GM19463 (cell line): Measurements from ENCODE around the gene SEMG1.

Source experiments
- ATAC-seq: cut with Tn5 transposase; IDR thresholded peaks from one replicate; pipeline ENCODE4 v1.9.1; 2021; ENCODE audit warnings: mild to moderate bottlenecking, moderate library complexity; ENCODE audit not compliant: unreplicated experiment

Gene SEMG1, protein sequence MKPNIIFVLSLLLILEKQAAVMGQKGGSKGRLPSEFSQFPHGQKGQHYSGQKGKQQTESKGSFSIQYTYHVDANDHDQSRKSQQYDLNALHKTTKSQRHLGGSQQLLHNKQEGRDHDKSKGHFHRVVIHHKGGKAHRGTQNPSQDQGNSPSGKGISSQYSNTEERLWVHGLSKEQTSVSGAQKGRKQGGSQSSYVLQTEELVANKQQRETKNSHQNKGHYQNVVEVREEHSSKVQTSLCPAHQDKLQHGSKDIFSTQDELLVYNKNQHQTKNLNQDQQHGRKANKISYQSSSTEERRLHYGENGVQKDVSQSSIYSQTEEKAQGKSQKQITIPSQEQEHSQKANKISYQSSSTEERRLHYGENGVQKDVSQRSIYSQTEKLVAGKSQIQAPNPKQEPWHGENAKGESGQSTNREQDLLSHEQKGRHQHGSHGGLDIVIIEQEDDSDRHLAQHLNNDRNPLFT

DNA sequence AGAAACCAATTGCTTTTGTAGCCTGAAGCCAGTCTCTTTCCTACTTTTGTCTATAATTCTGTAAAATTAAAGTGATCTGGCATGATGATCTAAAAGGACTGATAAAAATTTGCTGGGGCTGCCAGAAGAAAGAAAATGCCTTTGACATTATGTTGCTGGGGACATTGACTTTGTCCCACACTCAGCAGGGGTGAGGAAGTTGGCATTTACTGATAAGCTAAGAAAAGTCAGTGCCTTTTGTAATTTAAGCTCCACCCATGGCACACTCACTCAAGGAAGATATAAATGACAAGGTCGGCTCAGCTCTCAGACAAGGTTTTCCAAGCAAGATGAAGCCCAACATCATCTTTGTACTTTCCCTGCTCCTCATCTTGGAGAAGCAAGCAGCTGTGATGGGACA lies at the start of gene SEMG1:
Gene SEMG1, plus strand, starts transcription at position 309 of the 400 bp plus-strand sequence. Its CDS starts 21 bp downstream, at position 330.
- no peak for ATAC-seq

DNA sequence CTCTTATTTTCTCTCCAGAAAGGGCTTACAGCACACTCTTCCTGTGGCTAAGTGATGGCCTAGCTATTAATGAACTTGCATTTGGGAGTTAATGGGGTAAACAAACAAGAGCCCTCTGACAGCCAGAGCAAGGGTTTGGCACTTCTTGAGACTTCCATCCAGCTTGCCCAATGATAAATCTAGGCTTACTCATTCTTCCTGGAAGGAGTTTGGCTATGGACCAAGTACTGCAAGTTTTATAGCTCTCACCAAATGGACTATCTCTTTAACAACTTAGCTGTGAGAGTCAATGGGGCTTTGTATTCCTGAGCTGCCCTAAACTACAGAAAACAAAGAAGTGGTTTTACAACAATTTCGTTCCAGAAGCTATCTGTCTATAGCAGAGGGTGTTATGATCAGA lies 48.9 kb upstream of the SEMG1 start:
- ATAC-seq, result no peak

DNA sequence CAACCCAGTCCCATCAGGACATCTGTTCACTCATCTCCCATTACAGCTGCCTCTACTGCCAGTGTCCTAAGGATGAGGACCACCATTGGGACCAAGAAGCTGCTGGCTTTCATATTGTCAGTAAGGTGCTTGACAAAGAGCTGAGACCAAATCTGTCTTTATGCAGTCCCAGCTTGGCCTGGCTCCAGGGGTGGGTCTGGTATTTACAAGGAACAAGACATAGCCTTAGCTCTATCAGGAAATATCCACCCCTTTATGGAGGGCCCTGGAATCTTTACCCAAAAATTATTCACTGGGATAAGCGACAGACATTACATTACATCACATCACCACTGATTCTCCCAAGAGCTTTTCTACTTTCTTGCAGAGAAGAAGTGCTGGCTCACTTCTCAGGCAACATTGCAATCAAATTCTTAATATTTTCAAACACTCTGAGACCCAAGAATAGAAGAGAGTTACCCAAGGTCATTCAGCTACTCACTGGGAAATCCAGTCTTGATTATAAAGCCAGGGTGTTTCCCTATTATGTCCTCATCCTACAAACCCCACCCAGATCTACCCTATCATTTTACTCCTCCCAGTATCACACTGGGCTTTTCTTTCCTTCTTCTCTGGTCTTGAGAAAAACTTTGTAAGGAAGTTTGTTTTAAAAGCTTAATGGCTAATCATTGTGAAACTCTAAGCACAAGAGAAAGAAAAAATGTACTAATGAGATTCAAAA lies 43.6 kb upstream of the SEMG1 start:
- ATAC-seq, result no peak

DNA sequence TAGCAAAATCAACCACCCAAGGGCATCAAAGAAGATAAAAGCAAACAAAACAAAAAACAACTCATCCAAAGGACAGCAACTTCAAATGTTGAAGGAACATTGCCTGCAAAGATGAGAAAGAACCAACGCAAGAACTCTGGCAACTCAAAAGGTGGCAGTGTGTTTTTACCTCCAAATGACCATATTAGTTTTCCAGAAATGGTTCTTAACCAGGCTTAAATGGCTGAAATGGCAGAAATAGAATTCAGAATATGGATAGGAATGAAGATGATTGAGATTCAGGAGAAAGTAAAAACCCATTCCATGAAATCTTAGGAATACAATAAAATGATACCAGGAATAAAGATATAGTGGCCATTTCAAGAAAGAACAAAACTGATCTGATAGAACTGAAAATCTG lies 41.9 kb upstream of the SEMG1 start:
- no peak for ATAC-seq

DNA sequence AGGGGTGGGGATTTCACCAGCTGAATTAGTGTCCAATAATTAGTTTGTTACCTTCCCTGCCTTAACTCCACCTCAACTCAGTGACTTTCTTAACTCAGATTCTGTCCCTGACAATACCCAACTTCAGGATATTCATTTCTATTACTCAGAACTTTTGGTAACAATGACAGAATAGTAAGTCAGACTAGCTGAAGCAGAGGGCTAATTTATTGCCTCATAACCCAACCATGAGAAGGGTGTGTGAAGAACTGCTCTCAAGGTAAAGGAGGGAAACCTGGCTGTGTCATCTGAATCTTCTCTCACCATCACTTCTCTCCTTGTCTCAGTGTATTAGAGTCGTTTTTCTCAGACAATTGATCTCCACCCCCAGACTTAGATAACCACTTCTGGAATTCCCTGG lies 33.3 kb upstream of the SEMG1 start:
- no peak for ATAC-seq

DNA sequence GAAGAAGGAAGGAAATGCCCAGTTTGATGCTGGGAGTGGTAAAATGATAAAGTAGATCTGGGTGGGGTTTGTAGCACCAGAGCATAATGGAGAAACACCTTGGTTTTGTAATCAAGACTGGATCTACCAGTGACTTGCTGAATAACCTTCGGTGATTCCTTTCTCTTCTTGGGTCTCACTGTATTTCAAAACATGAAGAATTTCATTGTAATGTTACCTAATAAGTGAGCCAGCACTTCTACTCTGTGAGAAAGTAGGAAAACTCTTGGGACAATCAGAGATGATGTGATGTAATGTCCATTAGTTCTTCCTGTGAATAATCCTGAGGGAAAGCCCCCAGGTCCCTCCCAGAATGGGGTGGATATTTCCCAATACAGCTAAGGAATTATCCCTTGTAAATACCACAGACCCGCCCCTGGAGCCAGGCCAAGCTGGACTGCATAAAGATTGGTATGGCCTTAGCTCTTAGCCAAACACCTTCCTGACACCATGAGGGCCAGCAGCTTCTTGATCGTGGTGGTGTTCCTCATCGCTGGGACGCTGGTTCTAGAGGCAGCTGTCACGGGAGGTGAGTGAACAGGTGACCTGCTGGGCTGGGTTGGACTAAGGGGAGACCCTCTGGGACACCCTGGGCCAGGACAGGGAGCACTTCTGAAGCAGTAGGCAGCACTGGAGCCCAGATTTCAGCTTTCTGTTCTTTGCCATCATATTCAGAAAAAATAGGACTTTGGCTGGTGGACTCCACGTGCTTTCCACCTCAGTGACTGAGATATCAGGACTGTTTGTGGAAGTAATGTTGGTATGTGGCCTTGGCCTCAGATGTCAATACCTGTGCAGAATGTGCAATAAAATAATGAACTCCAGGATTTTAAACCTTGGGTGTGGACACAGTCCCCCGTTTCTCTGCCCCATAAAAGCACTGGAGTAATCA lies 32.1 kb upstream of the SEMG1 start, which contains the start of gene PI3:
Gene PI3, plus strand, starts transcription at position 469 of the 931 bp plus-strand sequence. Its CDS starts 21 bp downstream, at position 490.
- ATAC-seq, result no peak

DNA sequence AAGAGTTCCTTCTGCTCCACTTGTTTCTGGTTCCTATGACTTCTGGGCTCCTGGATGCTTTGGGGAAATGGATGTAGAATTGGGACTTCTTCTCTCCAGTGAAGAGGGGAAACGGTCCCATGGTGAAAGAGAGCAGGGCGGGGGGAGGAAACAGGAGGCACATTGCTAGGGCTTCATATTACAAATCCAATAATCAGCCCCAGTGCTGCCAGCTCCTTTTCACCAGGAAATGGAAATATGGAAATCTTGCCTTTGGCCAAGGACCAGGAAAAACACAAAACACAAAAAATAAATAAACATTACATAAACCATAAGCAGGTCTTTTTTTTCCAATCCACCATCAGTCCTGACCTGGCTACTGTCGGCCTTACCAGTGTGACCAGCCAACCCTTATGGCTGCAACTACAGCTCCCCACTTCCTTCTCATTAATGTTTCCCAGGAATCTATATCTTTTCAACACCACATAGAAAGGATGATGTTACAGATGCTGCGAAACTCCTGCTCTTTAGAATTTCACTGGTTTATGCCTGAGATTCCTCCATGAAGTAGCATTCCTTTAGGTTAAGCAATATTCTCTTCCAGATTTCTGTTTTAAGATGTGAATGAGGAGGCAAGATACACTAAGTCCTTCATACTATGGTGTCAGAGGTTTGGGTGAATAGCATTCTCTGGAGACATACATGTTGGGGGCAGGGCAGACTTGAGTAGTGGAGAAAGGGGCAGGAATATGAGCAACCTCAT lies 30.1 kb upstream of the SEMG1 start:
- no peak for ATAC-seq

DNA sequence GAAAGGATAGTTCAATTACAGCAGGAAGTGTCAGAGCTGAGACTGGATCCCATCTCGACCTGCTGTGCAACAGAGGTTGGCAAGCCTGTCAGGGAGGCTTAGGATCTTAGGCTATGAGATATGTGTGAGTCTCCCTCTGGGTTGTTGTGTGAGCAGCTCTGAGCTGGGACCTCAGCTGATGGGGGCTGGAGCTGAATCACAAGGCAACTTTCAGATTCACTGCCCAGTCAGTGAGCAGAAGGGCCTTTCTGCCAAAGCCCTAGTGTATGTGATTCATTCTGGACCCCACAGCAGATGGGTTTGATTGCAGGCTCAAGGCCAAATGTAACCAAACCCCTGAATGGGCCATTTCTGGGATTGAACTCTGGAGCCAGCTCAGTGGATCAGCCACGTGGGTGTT lies 27.7 kb upstream of the SEMG1 start:
- ATAC-seq, result no peak

DNA sequence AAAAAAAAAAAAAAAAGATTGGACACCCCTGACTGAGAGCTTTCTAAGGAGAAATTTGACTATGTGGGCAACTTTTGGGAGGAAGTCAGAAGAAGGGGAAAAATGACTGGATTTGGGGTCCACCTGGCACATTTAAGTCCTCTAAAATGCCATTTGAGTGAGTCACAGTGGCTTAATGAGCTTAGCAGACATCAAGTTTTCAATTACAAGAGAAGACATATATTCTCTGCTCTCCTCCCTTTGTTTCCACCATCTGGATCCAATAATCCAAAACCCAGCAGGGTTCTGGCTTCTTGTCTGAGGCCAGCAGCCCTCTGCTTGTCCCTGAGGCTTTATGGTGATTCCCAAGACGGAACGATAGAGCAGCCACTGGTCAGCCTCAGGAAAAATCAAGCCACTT lies 25.2 kb upstream of the SEMG1 start:
- no peak for ATAC-seq

DNA sequence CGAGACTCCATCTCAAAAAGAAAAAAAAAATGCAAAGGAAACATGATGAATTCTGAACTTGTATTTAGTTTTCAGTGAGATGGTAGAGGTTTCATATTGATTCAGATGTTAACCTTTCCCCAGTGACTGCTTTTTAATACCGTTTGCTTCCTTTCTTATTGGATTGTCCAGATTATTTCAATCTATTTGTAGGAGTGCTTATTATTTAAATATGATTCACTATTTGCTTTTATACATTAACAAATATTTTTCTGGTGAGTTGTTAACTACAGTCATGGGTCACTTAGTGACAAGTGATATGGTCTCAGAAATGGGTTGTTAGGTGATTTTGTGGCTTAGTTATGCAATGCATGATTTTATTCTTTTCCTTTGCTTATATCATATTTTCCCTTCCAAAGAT lies 23.7 kb upstream of the SEMG1 start:
- ATAC-seq, result no peak

DNA sequence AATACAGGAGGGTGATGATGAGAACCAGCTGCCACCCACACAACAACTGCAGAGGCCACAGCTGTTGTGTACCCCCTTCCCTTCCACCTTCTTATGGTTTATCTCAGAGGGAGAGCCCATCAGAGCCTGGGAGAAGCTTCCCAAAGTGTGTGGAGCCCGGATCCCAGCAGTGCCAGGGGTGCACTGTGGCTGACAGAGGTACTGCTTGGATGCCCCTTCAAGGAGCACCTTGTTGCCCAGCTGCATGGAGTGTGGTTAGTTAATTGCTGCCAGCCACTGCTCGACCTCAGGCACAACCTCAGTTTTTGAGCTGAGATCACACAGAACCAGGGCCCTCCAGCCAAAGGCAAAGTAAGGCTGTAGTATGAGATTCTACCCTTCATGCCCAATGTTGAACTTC lies 19.1 kb upstream of the SEMG1 start:
- no peak for ATAC-seq

DNA sequence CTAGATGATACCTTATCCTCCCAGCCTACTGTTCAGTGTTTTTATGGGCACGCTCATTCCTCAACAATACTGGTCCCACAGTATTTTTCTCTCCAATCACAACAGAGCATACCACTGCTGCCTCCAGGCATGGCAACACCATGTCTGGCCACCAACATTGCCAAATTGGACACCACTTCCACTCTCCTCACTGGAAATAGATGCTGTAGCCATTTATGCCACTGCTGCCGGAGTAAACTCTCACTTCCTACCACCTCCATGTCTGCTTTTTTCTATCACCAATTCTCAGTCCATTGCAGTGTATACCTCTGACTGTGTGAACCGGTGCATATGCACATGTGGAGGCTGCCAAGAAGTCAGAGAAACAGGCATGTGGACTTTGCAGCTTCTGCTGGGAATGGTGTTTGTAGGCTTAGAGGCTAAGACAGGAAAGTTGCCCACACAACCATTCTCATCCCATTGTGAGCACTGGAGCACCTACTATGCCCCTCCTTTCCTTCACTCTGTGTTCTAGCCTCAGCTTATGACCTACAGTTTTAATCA lies 17.7 kb upstream of the SEMG1 start:
- ATAC-seq, result no peak

DNA sequence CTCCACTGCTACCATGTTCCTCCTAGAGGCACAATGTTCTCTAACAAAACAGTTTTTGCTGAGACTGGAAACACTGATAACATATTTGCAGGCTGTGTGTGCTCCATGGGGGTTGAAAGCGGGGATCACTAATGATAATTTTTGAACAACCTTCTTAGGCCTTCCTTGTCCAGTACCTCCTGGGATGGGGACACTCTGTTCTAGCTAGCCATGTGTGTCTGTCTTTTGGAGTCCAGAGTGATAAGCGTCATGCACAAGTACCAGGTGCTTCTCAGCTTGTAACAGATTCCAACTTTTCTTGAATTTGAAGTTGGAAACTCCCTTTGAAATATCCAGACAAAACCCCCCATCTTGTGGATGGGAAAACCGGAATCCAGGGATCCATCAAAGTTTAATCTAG lies 17.0 kb upstream of the SEMG1 start:
- no peak for ATAC-seq

DNA sequence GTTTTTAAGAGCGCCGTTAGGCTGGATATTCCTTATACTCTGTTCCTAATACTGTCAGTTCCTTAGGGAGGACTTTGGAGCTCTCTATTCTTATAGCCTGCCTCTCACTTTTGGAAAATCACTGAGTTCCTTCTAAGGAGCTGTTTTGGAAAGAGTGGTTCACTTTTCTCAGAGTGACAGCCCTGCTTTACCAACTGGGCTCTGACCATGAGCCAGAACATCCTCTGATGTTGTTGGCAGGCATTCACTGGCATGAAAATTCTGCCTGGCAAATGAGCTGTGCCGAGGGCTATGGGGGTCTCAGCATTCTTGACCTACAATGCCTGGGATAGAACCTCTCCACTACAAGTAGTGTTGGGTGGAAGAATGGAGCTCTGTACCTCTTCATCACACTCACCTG lies 14.9 kb upstream of the SEMG1 start:
- no peak for ATAC-seq

DNA sequence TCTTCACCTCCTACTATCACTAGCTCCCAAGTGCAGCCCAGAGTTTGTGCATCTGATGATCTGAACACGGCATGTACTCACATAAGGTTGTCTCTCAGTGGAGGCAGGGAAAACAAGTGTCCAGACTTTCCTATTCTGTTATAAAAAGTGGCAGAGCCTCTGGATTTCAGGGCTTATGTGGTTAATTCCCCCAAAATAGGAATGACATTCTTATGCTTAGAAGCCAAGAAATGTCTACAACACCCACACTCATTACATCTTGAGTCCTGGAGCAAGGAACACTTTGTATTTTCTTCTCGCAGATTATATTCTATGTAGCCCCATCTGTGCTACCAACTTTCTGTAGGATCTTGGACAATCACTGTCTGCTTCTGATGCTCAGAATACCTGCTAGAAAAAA lies 13.5 kb upstream of the SEMG1 start:
- ATAC-seq, result no peak

DNA sequence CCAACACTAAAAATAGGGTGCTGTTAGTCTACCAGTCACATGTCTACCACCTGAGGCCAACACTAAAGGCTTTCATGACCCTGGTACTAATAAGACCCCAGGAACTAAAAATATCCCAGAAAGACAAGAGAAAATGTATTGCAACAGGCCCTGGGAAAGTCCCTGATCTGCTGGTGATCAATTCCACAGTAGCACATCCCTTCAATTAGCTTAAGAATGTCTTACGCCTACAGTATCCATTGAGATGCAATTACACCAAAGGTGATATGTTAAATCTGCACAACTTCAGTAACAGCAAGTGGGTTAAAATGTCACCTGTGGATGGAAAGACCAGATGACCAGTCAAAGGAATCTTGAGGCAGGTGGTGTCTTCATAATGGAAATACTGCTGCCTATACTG lies 3.1 kb downstream of the SEMG1 start:
- no peak for ATAC-seq

DNA sequence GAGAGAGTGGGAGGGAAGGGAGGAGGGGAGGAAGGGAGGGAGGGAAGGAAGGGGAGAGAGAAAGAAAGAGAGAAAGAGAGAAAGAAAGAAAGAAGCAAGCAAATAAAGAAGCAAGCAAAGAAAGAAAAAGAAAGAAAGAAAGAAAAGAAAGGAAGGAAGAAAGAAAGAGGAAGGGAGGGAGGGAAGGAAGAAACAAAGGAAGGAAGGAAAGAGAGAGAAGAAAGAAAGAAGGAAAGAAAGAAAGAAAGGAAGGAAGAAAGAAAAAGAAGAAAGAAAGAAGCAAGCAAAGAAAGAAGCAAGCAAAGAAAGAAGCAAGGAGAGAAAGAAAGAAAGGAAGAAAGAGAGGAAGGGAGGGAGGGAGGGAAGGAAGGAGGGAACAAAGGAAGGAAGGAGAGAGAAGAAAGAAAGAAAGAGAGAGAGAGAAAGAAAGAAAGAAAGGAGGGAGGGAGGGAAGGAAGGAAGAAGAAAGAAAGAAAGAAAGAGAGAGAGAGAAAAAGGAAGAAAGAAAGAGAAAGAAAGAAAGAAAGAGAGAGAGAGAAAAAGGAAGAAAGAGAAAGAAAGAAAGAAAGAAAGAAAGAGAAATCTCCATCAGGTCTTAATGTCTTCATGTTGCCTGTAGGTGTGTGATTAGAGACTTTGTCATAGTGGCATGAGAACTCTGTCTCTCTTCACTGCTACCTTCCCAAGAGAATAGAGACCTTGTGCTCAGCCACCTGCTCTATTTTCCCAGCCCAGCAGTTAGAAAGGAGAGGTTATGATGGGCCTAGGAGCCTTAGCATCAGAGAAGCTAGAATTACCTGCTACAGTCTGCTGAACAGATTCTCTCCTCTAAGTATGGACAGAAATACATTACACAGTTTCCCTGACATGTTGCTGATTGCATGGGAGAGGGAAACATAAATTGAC lies 5.0 kb downstream of the SEMG1 start:
- ATAC-seq, result no peak

DNA sequence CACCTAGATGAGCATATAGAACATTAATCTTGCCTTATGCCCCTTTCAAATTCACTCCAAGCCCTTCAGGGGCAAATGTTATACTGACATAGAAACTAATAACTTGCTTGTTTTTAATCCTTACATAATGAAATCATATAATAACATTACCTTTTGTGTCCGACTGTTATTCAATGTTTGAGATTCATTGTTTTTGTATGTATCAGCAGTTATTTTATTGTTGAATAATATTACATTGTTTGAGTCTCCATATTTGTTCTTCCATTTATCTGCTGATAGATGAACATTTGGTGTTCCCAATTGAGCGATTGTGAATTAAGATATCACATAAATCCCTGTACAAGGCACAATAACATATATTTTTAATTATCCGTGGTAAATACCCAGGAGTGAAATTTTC lies 6.0 kb downstream of the SEMG1 start:
- ATAC-seq, result no peak

DNA sequence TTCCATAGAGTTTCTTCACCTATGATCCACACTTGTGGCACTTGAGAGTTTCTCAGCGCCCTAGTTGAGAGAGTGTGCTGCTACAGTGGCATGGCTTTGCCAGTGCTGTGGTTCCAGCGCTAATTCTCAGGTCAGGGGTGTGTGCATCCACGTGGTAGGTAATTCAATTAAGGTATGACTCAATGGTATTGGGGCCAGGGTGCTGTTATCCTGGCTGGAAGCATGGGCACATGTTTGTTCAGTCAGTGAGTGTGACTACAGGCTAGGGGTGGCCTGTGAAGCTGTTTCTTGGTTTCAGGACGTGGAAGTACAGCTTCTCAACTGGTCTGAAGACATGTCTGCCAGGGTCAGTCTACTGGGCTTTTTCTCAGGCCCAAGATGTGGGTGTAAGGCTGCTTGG lies 11.3 kb downstream of the SEMG1 start:
- no peak for ATAC-seq
